H1 (cell line): Measurements from ENCODE around the gene EXOC2.

Source experiments
- CTCF ChIP-seq, 3 experiments: IDR thresholded peaks; 1 replicate in 2 of 3; 2 replicates in 1 of 3; pipeline versions ENCODE4 v1.5.1 to v1.6.1; 2011; ENCODE audit warnings: low read length in 3 of 3, mild to moderate bottlenecking in 3 of 3, inconsistent platforms in 2 of 3, low read depth in 1 of 3, moderate library complexity in 1 of 3; ENCODE audit not compliant: insufficient read depth in 1 of 3; ENCODE audit errors: control extremely low read depth in 1 of 3
- JUN ChIP-seq: IDR thresholded peaks from 2 replicates; pipeline ENCODE4 v1.6.1; 2011; ENCODE audit warnings: low read depth, mild to moderate bottlenecking, improper control_type of control experiment, low read length
- POLR2AphosphoS5 ChIP-seq: IDR thresholded peaks from 2 replicates; pipeline ENCODE4 v1.6.1; 2011; ENCODE audit warnings: low read depth, low read length
- RFX5 ChIP-seq: IDR thresholded peaks from 2 replicates; pipeline ENCODE4 v1.6.1; 2011; ENCODE audit warnings: low read depth, low read length, improper control_type of control experiment, borderline replicate concordance
- TAF1 ChIP-seq: IDR thresholded peaks from 2 replicates; pipeline ENCODE4 v1.6.1; 2011; ENCODE audit warnings: mild to moderate bottlenecking, low read depth, low read length

DNA sequence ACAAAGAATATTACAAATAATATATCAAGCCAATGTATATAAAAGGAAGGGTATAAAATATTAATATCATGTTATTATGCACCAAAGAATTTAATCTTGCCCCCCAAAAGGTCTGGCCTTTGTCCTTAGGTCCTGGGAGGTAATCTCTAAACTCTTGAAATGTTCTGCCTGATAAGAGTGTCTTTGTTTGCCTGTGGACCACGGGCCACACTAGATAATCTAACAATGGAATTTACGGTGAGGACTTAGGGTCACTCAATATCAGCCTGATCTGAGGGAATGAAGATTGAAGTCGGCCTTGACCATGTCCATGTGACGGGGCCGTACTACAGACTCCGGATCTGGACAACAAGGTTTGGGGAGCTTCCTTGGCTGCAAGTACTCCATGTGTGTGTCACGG, 79.0 kb downstream of the EXOC2 start:
- no peak for TF ChIP-seq POLR2AphosphoS5
- TF ChIP-seq CTCF (IDR thresholded peaks at IDR 0.05; ENCODE audit: control extremely low read depth in 1 of 3, insufficient read depth in 1 of 3, low read depth in 1 of 3, low read length in 3 of 3) = no peak
- TF ChIP-seq TAF1 = no peak
- no peak for TF ChIP-seq JUN
- TF ChIP-seq RFX5 = no peak
